Measurements from ENCODE around the gene SLC9A3. TPM values are rescaled to one million over a fixed set of nuclear protein-coding genes. Genes with fewer than 3 reads are reported as not detected.

The SLC9A3 gene
- total RNA-seq, 2 experiments from 2014 or later, result 1.7 to 1.8 TPM

- no peaks in the 10 kb centered on the region for H3K4me1 Mint-ChIP-seq (ENCODE audit: low read depth)
These were observed 23.0 kb downstream of the SLC9A3 start for GRCh38 chr5:501105-501830.

GRCh38 chr5:500491-500890 lies 23.8 kb downstream of the SLC9A3 start:
- H3K27me3 Mint-ChIP-seq, result peaks cover 22% of the 10 kb centered on the region
- intact Hi-C loops (cut with micrococcal nuclease), result no loop called here
- H3K9me3 Mint-ChIP-seq, result no peaks in the 10 kb centered on the region
- no peak for DNase-seq
- H3K27ac Mint-ChIP-seq, result no peak overlapping the region
- no peak overlapping the region for H3K4me3 Mint-ChIP-seq
- CTCF ChIA-PET, result no interaction called here
- H3K4me1 Mint-ChIP-seq (ENCODE audit: low read depth), result no peaks in the 10 kb centered on the region
- H3K36me3 Mint-ChIP-seq, result no peaks in the 10 kb centered on the region
- POLR2A ChIA-PET, result no interaction called here

More at GRCh38 chr5:501105-501830, 23.0 kb downstream of the SLC9A3 start:
- DNase-seq, result no peak
- intact Hi-C loops (cut with micrococcal nuclease), result no loop called here
- Mint-ChIP-seq H3K27me3 (peaks cover 22% of the 10 kb centered on the region), H3K9me3 (no peaks in the 10 kb centered on the region), H3K27ac (no peak overlapping the region), H3K36me3 (no peaks in the 10 kb centered on the region), H3K4me3 (no peak overlapping the region)
- ChIA-PET POLR2A (no interaction called here), CTCF (no interaction called here)

- no peaks in the 10 kb centered on the region for H3K4me1 Mint-ChIP-seq (ENCODE audit: low read depth)
- no peak overlapping the region for H3K27ac Mint-ChIP-seq
- H3K4me3 Mint-ChIP-seq, result no peak overlapping the region
- CTCF ChIA-PET, result no interaction called here
- POLR2A ChIA-PET, result no interaction called here
- intact Hi-C loops (cut with micrococcal nuclease), result no loop called here
- DNase-seq, result no peak
- H3K9me3 Mint-ChIP-seq, result no peaks in the 10 kb centered on the region
- peaks cover 22% of the 10 kb centered on the region for H3K27me3 Mint-ChIP-seq
- H3K36me3 Mint-ChIP-seq, result no peaks in the 10 kb centered on the region
These were observed 24.7 kb downstream of the SLC9A3 start for GRCh38 chr5:499233-500209.

GRCh38 chr5:497871-498509 lies 26.3 kb downstream of the SLC9A3 start:
- ChIA-PET CTCF (no interaction called here), POLR2A (no interaction called here)
- intact Hi-C loops (cut with micrococcal nuclease), result no loop called here
- Mint-ChIP-seq H3K27ac (no peak overlapping the region), H3K4me1 (ENCODE audit: low read depth) (no peaks in the 10 kb centered on the region), H3K36me3 (no peaks in the 10 kb centered on the region), H3K4me3 (no peak overlapping the region), H3K27me3 (peaks cover 19% of the 10 kb centered on the region), H3K9me3 (no peaks in the 10 kb centered on the region)
- no peak for DNase-seq

- H3K36me3 Mint-ChIP-seq, result no peaks in the 10 kb centered on the region
- POLR2A ChIA-PET, result no interaction called here
- no peaks in the 10 kb centered on the region for H3K4me1 Mint-ChIP-seq (ENCODE audit: low read depth)
- intact Hi-C loops (cut with micrococcal nuclease), result no loop called here
- no peak for DNase-seq
- CTCF ChIA-PET, result no interaction called here
- H3K27ac Mint-ChIP-seq, result no peak overlapping the region
- H3K9me3 Mint-ChIP-seq, result no peaks in the 10 kb centered on the region
- H3K4me3 Mint-ChIP-seq, result no peak overlapping the region
- peaks cover 15% of the 10 kb centered on the region for H3K27me3 Mint-ChIP-seq
These were observed 27.1 kb downstream of the SLC9A3 start for GRCh38 chr5:497090-497700.

- Mint-ChIP-seq H3K36me3 (no peaks in the 10 kb centered on the region), H3K27me3 (peaks cover 12% of the 10 kb centered on the region), H3K9me3 (no peaks in the 10 kb centered on the region), H3K4me1 (ENCODE audit: low read depth) (no peaks in the 10 kb centered on the region), H3K27ac (no peak overlapping the region), H3K4me3 (no peak overlapping the region)
- intact Hi-C loops (cut with micrococcal nuclease), result no loop called here
- DNase-seq, result no peak
- POLR2A ChIA-PET, result no interaction called here
- CTCF ChIA-PET, result no interaction called here
These were observed 28.2 kb downstream of the SLC9A3 start for GRCh38 chr5:496028-496427.

GRCh38 chr5:494667-495255 lies 29.5 kb downstream of the SLC9A3 start:
- H3K27ac Mint-ChIP-seq, result no peak overlapping the region
- no peaks in the 10 kb centered on the region for H3K4me1 Mint-ChIP-seq (ENCODE audit: low read depth)
- ChIA-PET CTCF (no interaction called here), POLR2A (no interaction called here)
- H3K9me3 Mint-ChIP-seq, result no peaks in the 10 kb centered on the region
- H3K4me3 Mint-ChIP-seq, result no peak overlapping the region
- intact Hi-C loops (cut with micrococcal nuclease), result no loop called here
- H3K27me3 Mint-ChIP-seq, result peaks cover 4% of the 10 kb centered on the region
- no peaks in the 10 kb centered on the region for H3K36me3 Mint-ChIP-seq
- no peak for DNase-seq

- Mint-ChIP-seq H3K9me3 (no peaks in the 10 kb centered on the region), H3K36me3 (no peaks in the 10 kb centered on the region), H3K4me1 (ENCODE audit: low read depth) (no peaks in the 10 kb centered on the region), H3K27ac (no peak overlapping the region), H3K27me3 (peaks cover 4% of the 10 kb centered on the region), H3K4me3 (no peak overlapping the region)
- no peak for DNase-seq
- ChIA-PET CTCF (no interaction called here), POLR2A (no interaction called here)
- intact Hi-C loops (cut with micrococcal nuclease), result no loop called here
These were observed 30.5 kb downstream of the SLC9A3 start for GRCh38 chr5:493758-494157.

- no peaks in the 10 kb centered on the region for H3K9me3 Mint-ChIP-seq
- H3K27me3 Mint-ChIP-seq, result peaks cover 3% of the 10 kb centered on the region
- ChIA-PET CTCF (no interaction called here), POLR2A (no interaction called here)
- intact Hi-C loops (cut with micrococcal nuclease), result no loop called here
- no peak overlapping the region for H3K27ac Mint-ChIP-seq
- H3K4me1 Mint-ChIP-seq (ENCODE audit: low read depth), result no peaks in the 10 kb centered on the region
- no peak for DNase-seq
- H3K4me3 Mint-ChIP-seq, result no peak overlapping the region
- no peaks in the 10 kb centered on the region for H3K36me3 Mint-ChIP-seq
These were observed 31.0 kb downstream of the SLC9A3 start for GRCh38 chr5:493119-493701.

GRCh38 chr5:492314-492893 lies 31.8 kb downstream of the SLC9A3 start:
- no peaks in the 10 kb centered on the region for H3K4me1 Mint-ChIP-seq (ENCODE audit: low read depth)
- H3K36me3 Mint-ChIP-seq, result no peaks in the 10 kb centered on the region
- H3K4me3 Mint-ChIP-seq, result no peak overlapping the region
- POLR2A ChIA-PET, result no interaction called here
- no peak overlapping the region for H3K27ac Mint-ChIP-seq
- no peak for DNase-seq
- H3K27me3 Mint-ChIP-seq, result no peaks in the 10 kb centered on the region
- CTCF ChIA-PET, result no interaction called here
- intact Hi-C loops (cut with micrococcal nuclease), result no loop called here
- no peaks in the 10 kb centered on the region for H3K9me3 Mint-ChIP-seq

GRCh38 chr5:491856-492155 lies 32.4 kb downstream of the SLC9A3 start:
- no peaks in the 10 kb centered on the region for H3K4me1 Mint-ChIP-seq (ENCODE audit: low read depth)
- H3K36me3 Mint-ChIP-seq, result no peaks in the 10 kb centered on the region
- H3K4me3 Mint-ChIP-seq, result no peak overlapping the region
- CTCF ChIA-PET, result no interaction called here
- POLR2A ChIA-PET, result no interaction called here
- no peak for DNase-seq
- no peak overlapping the region for H3K27ac Mint-ChIP-seq
- H3K9me3 Mint-ChIP-seq, result no peaks in the 10 kb centered on the region
- no peaks in the 10 kb centered on the region for H3K27me3 Mint-ChIP-seq
- intact Hi-C loops (cut with micrococcal nuclease), result no loop called here
